Loucy (cell line): ENCODE results near the gene SCAF11.

Experiments used
- H2AFZ ChIP-seq: fragments of 200-600 bp; sonication (generic); 2 replicates; pipeline ENCODE4 v1.6.0; 2016; ENCODE audit warnings: antibody characterized with exemption, mild to moderate bottlenecking, low read length, moderate library complexity
- H3F3A ChIP-seq: fragments of 200-600 bp; 2 replicates; pipeline ENCODE4 v1.6.0; 2016; ENCODE audit warnings: antibody characterized with exemption, low read depth, mild to moderate bottlenecking
- H3K27me3 ChIP-seq: fragments of 200-600 bp; sonication (generic); 2 replicates; pipeline ENCODE4 v1.6.1; 2014; ENCODE audit warnings: low read length, mild to moderate bottlenecking; ENCODE audit not compliant: insufficient read depth, poor library complexity, severe bottlenecking
- H3K36me3 ChIP-seq: fragments of 200-600 bp; sonication (generic); 2 replicates; pipeline ENCODE4 v1.6.1; 2016; ENCODE audit warnings: low read length; ENCODE audit not compliant: insufficient read depth
- H3K4me1 ChIP-seq: fragments of 200-600 bp; sonication (generic); 2 replicates; pipeline ENCODE4 v1.5.1; 2014; ENCODE audit warnings: low read length, mild to moderate bottlenecking; ENCODE audit not compliant: insufficient read depth, poor library complexity, severe bottlenecking
- H3K4me2 ChIP-seq: fragments of 200-600 bp; sonication (generic); 2 replicates; pipeline ENCODE4 v1.6.0; 2014; ENCODE audit warnings: antibody characterized with exemption, low read length, low read depth, mild to moderate bottlenecking; ENCODE audit not compliant: poor library complexity, severe bottlenecking
- H3K4me3 ChIP-seq: fragments of 200-600 bp; sonication (generic); 2 replicates; pipeline ENCODE4 v1.5.1; 2014; ENCODE audit warnings: low read length, mild to moderate bottlenecking, mixed read lengths; ENCODE audit not compliant: poor library complexity, severe bottlenecking
- H3K79me2 ChIP-seq: fragments of 200-600 bp; sonication (generic); 2 replicates; pipeline ENCODE4 v1.6.1; 2014; ENCODE audit warnings: low read length; ENCODE audit not compliant: insufficient read depth
- H3K9ac ChIP-seq: fragments of 200-600 bp; sonication (generic); 2 replicates; pipeline ENCODE4 v1.6.0; 2014; ENCODE audit warnings: mild to moderate bottlenecking, low read depth, low read length, moderate library complexity; ENCODE audit not compliant: poor library complexity, severe bottlenecking
- H3K9me2 ChIP-seq: fragments of 200-600 bp; sonication (generic); replicated peaks from 2 replicates; pipeline ENCODE4 v1.6.1; 2016; ENCODE audit warnings: low read depth, low read length, mixed read lengths
- H3K9me3 ChIP-seq: fragments of 200-600 bp; sonication (generic); 2 replicates; pipeline ENCODE4 v1.6.1; 2014; ENCODE audit warnings: mild to moderate bottlenecking, antibody characterized with exemption, low read length, low read depth; ENCODE audit not compliant: insufficient read depth
- H4K20me1 ChIP-seq: fragments of 200-600 bp; sonication (generic); 2 replicates; pipeline ENCODE4 v1.6.0; 2014; ENCODE audit warnings: antibody characterized with exemption, low read length, mild to moderate bottlenecking; ENCODE audit not compliant: insufficient read depth, poor library complexity, severe bottlenecking
- EZH2phosphoT487 ChIP-seq: fragments of 200-600 bp; IDR thresholded peaks from 2 replicates; pipeline ENCODE4 v1.6.1; 2018; ENCODE audit warnings: antibody characterized with exemption, mild to moderate bottlenecking, moderate library complexity, borderline replicate concordance
- TF ChIP-seq, protein P1 (sequence below): fragments of 200-600 bp; sonication (generic); conservative IDR thresholded peaks from 2 replicates; pipeline ENCODE4 v1.5.1; 2014; ENCODE audit warnings: mild to moderate bottlenecking, antibody characterized with exemption, low read length

SCAF11 gene

DNA sequence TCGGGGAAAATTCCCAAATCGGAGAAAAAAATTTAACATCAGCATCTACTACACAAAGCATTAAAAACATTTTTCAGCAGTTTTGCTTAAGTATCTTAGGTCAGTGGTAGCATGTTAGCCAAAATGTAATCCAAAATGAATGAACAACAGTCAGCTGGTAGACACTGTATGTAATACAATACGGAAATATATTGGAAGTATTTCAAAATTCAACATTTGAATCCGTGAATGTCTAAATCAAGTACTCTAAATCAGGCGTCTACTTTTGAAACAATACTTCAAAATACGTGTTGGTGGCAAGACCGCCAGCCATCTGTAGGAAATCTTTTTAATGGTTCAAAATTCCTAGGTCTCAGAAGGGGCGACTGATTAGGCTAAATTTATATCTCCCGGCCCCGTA, 1.1 kb downstream of the SCAF11 start:
- Histone ChIP-seq H3F3A (no peaks in the 10 kb centered on the region), H3K9me3 (no peaks in the 10 kb centered on the region), H2AFZ (peak overlapping the region; percentile 81; the same call in 1 of the 2 replicates), H3K79me2 (peaks cover 60% of the 10 kb centered on the region), H3K9ac (peak overlapping the region; percentile 93), H4K20me1 (peaks cover 54% of the 10 kb centered on the region), H3K4me1 (peaks cover 50% of the 10 kb centered on the region), H3K4me3 (peak overlapping the region; percentile 97), H3K9me2 (no peaks in the 10 kb centered on the region), H3K27me3 (no peaks in the 10 kb centered on the region), H3K36me3 (no peaks in the 10 kb centered on the region), H3K4me2 (peak overlapping the region; percentile 98)
- TF ChIP-seq, protein P1, sequence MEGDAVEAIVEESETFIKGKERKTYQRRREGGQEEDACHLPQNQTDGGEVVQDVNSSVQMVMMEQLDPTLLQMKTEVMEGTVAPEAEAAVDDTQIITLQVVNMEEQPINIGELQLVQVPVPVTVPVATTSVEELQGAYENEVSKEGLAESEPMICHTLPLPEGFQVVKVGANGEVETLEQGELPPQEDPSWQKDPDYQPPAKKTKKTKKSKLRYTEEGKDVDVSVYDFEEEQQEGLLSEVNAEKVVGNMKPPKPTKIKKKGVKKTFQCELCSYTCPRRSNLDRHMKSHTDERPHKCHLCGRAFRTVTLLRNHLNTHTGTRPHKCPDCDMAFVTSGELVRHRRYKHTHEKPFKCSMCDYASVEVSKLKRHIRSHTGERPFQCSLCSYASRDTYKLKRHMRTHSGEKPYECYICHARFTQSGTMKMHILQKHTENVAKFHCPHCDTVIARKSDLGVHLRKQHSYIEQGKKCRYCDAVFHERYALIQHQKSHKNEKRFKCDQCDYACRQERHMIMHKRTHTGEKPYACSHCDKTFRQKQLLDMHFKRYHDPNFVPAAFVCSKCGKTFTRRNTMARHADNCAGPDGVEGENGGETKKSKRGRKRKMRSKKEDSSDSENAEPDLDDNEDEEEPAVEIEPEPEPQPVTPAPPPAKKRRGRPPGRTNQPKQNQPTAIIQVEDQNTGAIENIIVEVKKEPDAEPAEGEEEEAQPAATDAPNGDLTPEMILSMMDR: no peak
- TF ChIP-seq EZH2phosphoT487: no peak

DNA sequence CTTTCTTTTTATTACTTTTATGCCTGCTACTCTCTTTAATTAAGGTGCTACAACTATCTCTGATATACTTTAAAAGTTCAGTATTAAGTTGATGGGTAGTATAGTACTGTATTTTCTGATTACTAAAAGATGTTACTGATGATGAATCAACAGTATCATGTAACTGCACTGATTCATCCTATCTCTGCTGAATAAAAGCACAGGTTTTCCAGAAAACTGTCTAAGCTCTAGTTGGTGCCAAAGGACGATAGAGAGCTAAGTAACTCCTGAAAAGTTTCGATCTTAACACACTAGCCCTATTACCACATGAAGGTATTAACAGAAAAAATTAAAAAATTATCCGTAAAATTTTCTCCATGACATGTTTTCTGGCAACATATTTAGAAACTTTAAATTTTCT, 2.1 kb downstream of the SCAF11 start:
- H4K20me1 ChIP-seq: peaks cover 64% of the 10 kb centered on the region
- H3K27me3 ChIP-seq: no peaks in the 10 kb centered on the region
- H2AFZ ChIP-seq: no peak overlapping the region
- peak overlapping the region; percentile 98 for H3K4me2 ChIP-seq
- no peaks in the 10 kb centered on the region for H3K36me3 ChIP-seq
- H3K9me2 ChIP-seq: no peaks in the 10 kb centered on the region
- H3K79me2 ChIP-seq: peaks cover 70% of the 10 kb centered on the region
- peak overlapping the region; percentile 97 for H3K4me3 ChIP-seq
- peaks cover 61% of the 10 kb centered on the region for H3K4me1 ChIP-seq
- no peaks in the 10 kb centered on the region for H3K9me3 ChIP-seq
- H3F3A ChIP-seq: no peaks in the 10 kb centered on the region
- TF ChIP-seq, protein P1: no peak
- no peak for TF ChIP-seq EZH2phosphoT487
- H3K9ac ChIP-seq: peak overlapping the region; percentile 93

DNA sequence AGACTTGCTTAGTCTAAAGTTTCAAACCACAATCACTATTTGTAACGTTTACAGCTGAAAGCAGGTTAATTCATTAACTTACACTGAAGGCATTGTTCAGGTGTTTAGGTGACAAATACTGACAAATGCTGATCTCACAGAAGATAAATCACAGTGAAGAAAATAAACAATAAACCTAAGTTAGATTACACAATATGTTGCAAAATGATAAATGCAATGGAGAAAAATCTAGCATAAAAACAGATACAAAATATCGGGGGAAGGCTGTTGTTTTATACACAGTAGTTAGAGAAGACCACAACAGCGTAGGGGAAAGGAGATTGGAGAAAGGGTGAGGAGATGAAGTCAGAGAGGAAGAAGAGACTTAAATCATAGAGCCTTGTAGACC, 3.0 kb downstream of the SCAF11 start:
- Histone ChIP-seq H3K4me3 (peak overlapping the region; percentile 97), H4K20me1 (peaks cover 74% of the 10 kb centered on the region), H3K4me1 (peaks cover 66% of the 10 kb centered on the region), H3K79me2 (peaks cover 80% of the 10 kb centered on the region), H3F3A (no peaks in the 10 kb centered on the region), H3K4me2 (peak overlapping the region; percentile 98), H3K9me3 (no peaks in the 10 kb centered on the region), H3K27me3 (no peaks in the 10 kb centered on the region), H3K36me3 (no peaks in the 10 kb centered on the region), H3K9ac (peak overlapping the region; percentile 93), H2AFZ (no peak overlapping the region), H3K9me2 (no peaks in the 10 kb centered on the region)
- TF ChIP-seq, protein P1: no peak
- TF ChIP-seq EZH2phosphoT487: no peak
